K562 (cell line): Measurements from ENCODE around the gene ATP8B4. TPM values are rescaled to one million over a fixed set of nuclear protein-coding genes. Genes with fewer than 3 reads are reported as not detected.

Experiments
- ADNP ChIP-seq: fragments of 200-800 bp; sonication (Bioruptor generic); IDR thresholded peaks from 2 replicates; pipeline ENCODE4 v1.6.1; 2016; ENCODE audit warnings: missing genetic modification characterization, missing compliant biosample characterization
- FOXJ2 ChIP-seq: fragments of 200-800 bp; sonication (Bioruptor generic); IDR thresholded peaks from 2 replicates; pipeline ENCODE4 v1.6.1; 2016; ENCODE audit warnings: missing genetic modification characterization, missing compliant biosample characterization
- IRF2 ChIP-seq: sonication (generic); formaldehyde crosslinking; IDR thresholded peaks from 2 replicates; pipeline ENCODE4 v1.8.1; 2022; ENCODE audit warnings: mild to moderate bottlenecking, missing genetic modification reagents
- KLF16 ChIP-seq: IDR thresholded peaks from 2 replicates; pipeline ENCODE4 v1.6.1; 2016; ENCODE audit warnings: antibody characterized with exemption
- PML ChIP-seq: IDR thresholded peaks from 2 replicates; pipeline ENCODE4 v1.6.1; 2012; ENCODE audit warnings: low read length, inconsistent platforms
- POLR2G ChIP-seq: fragments of 200-400 bp; formaldehyde crosslinking; IDR thresholded peaks from 2 replicates; pipeline ENCODE4 v1.6.1; 2017; ENCODE audit warnings: low read depth, mild to moderate bottlenecking, antibody characterized with exemption, low read length, moderate library complexity
- XRCC4 ChIP-seq: IDR thresholded peaks from one replicate; pipeline ENCODE4 v1.6.1; 2011; ENCODE audit not compliant: insufficient read depth, insufficient read length; ENCODE audit errors: extremely low read depth
- ZEB2 ChIP-seq: fragments of 450-650 bp; IDR thresholded peaks from 2 replicates; pipeline ENCODE4 v1.6.1; 2016
- ZNF143 ChIP-seq: sonication (generic); formaldehyde crosslinking; IDR thresholded peaks from 2 replicates; pipeline ENCODE4 v1.9.0; 2022; ENCODE audit warnings: mild to moderate bottlenecking, missing genetic modification reagents
- ZNF584 ChIP-seq: fragments of 200-800 bp; sonication (Bioruptor generic); IDR thresholded peaks from 2 replicates; pipeline ENCODE4 v1.6.1; 2016; ENCODE audit warnings: low read depth, mild to moderate bottlenecking, missing genetic modification characterization, missing compliant biosample characterization
- polyA plus RNA-seq, 8 experiments: library from polyadenylated mRNA; depleted of rRNA in 4 of 8; stranded (reverse) in 5 of 8; unstranded in 3 of 8; fragments of >200 nt; fragmentation: Nextera tagmentation in 2 of 8; fragmentation: Illumina TruSeq in 1 of 8; extraction: Ambion mirVana in 2 of 8; extraction: Trizol in 1 of 8; gene quantifications; 2 replicates each; pipeline versions ENCODE4 v1.2.1 to v1.2.3, GENCODE V29; 2011 to 2014; ENCODE audit warnings: inconsistent platforms in 1 of 8, missing spikeins in 1 of 8
- total RNA-seq, 7 experiments: library from RNA; depleted of rRNA in 6 of 7; stranded (reverse); fragments of >200 nt in 6 of 7; fragmentation: Illumina TruSeq in 2 of 7; extraction: Trizol in 2 of 7; gene quantifications; 2 replicates each; pipeline versions ENCODE4 v1.2.1 to v1.2.3, GENCODE V29; 2011 to 2021; ENCODE audit warnings: low replicate concordance in 1 of 7
- TF ChIP-seq, protein P1 (sequence below): fragments of 450-650 bp; IDR thresholded peaks from 2 replicates; pipeline ENCODE4 v1.6.1; 2016; ENCODE audit warnings: low read depth
- TF ChIP-seq, protein P2 (sequence below): fragments of 450-650 bp; IDR thresholded peaks from 2 replicates; pipeline ENCODE4 v1.6.1; 2017; ENCODE audit warnings: antibody characterized with exemption, mild to moderate bottlenecking
- TF ChIP-seq, protein P3 (sequence below): sonication (generic); formaldehyde crosslinking; IDR thresholded peaks from 2 replicates; pipeline ENCODE4 v1.8.0; 2022; ENCODE audit warnings: mild to moderate bottlenecking, missing genetic modification reagents, borderline replicate concordance

ATP8B4 gene
- total and polyA plus RNA-seq, 9 of the 15 experiments (the other 6 are each of a cell fraction or from before 2014, with no cell fraction given) = 0.14 to 2.5 (median 0.44) TPM

DNA sequence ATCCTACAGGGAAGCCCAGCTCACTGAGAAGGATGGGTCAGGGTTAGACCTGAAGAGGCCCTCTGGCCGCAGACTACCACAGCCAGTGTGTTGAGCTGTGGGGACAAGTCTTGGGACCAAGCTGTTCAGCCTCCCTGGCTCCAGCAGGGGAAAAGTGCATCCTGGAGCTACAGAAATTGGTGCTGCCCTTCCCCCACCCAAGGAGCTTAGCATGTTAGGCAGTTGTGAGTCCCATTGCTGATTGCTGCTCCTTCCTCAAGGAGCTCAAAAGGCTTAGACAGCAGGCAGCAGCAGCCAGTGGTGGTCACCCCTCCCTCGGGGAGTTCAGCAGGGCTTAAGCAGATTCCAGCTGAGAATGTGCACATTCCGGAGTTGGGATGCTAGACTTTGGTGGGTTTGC lies 165.6 kb downstream of the ATP8B4 start (continued):
- TF ChIP-seq, protein P1, sequence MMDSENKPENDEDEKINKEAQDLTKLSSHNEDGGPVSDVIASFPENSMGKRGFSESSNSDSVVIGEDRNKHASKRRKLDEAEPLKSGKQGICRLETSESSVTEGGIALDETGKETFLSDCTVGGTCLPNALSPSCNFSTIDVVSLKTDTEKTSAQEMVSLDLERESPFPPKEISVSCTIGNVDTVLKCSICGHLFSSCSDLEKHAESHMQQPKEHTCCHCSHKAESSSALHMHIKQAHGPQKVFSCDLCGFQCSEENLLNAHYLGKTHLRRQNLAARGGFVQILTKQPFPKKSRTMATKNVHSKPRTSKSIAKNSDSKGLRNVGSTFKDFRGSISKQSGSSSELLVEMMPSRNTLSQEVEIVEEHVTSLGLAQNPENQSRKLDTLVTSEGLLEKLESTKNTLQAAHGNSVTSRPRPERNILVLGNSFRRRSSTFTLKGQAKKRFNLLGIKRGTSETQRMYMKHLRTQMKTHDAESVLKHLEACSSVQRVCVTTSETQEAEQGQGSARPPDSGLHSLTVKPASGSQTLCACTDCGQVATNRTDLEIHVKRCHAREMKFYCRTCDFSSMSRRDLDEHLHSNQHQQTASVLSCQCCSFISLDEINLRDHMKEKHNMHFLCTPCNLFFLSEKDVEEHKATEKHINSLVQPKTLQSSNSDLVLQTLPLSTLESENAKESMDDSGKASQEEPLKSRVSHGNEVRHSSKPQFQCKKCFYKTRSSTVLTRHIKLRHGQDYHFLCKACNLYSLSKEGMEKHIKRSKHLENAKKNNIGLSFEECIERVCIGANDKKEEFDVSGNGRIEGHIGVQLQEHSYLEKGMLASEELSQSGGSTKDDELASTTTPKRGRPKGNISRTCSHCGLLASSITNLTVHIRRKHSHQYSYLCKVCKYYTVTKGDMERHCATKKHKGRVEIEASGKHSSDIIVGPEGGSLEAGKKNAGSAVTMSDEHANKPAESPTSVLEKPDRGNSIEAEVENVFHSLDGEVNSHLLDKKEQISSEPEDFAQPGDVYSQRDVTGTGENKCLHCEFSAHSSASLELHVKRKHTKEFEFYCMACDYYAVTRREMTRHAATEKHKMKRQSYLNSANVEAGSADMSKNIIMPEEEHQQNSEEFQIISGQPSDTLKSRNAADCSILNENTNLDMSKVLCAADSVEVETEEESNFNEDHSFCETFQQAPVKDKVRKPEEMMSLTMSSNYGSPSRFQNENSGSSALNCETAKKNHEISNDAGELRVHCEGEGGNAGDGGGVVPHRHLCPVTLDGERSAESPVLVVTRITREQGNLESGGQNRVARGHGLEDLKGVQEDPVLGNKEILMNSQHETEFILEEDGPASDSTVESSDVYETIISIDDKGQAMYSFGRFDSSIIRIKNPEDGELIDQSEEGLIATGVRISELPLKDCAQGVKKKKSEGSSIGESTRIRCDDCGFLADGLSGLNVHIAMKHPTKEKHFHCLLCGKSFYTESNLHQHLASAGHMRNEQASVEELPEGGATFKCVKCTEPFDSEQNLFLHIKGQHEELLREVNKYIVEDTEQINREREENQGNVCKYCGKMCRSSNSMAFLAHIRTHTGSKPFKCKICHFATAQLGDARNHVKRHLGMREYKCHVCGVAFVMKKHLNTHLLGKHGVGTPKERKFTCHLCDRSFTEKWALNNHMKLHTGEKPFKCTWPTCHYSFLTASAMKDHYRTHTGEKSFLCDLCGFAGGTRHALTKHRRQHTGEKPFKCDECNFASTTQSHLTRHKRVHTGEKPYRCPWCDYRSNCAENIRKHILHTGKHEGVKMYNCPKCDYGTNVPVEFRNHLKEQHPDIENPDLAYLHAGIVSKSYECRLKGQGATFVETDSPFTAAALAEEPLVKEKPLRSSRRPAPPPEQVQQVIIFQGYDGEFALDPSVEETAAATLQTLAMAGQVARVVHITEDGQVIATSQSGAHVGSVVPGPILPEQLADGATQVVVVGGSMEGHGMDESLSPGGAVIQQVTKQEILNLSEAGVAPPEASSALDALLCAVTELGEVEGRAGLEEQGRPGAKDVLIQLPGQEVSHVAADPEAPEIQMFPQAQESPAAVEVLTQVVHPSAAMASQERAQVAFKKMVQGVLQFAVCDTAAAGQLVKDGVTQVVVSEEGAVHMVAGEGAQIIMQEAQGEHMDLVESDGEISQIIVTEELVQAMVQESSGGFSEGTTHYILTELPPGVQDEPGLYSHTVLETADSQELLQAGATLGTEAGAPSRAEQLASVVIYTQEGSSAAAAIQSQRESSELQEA = no peak
- TF ChIP-seq ZNF143 = no peak
- no peak for TF ChIP-seq XRCC4
- TF ChIP-seq, protein P2, sequence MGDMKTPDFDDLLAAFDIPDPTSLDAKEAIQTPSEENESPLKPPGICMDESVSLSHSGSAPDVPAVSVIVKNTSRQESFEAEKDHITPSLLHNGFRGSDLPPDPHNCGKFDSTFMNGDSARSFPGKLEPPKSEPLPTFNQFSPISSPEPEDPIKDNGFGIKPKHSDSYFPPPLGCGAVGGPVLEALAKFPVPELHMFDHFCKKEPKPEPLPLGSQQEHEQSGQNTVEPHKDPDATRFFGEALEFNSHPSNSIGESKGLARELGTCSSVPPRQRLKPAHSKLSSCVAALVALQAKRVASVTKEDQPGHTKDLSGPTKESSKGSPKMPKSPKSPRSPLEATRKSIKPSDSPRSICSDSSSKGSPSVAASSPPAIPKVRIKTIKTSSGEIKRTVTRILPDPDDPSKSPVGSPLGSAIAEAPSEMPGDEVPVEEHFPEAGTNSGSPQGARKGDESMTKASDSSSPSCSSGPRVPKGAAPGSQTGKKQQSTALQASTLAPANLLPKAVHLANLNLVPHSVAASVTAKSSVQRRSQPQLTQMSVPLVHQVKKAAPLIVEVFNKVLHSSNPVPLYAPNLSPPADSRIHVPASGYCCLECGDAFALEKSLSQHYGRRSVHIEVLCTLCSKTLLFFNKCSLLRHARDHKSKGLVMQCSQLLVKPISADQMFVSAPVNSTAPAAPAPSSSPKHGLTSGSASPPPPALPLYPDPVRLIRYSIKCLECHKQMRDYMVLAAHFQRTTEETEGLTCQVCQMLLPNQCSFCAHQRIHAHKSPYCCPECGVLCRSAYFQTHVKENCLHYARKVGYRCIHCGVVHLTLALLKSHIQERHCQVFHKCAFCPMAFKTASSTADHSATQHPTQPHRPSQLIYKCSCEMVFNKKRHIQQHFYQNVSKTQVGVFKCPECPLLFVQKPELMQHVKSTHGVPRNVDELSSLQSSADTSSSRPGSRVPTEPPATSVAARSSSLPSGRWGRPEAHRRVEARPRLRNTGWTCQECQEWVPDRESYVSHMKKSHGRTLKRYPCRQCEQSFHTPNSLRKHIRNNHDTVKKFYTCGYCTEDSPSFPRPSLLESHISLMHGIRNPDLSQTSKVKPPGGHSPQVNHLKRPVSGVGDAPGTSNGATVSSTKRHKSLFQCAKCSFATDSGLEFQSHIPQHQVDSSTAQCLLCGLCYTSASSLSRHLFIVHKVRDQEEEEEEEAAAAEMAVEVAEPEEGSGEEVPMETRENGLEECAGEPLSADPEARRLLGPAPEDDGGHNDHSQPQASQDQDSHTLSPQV = no peak
- no peak for TF ChIP-seq PML
- TF ChIP-seq ZEB2 = no peak
- TF ChIP-seq FOXJ2 = no peak
- TF ChIP-seq IRF2 (CRISPR knock-in tag) = no peak
- no peak for TF ChIP-seq POLR2G
- TF ChIP-seq, protein P3, sequence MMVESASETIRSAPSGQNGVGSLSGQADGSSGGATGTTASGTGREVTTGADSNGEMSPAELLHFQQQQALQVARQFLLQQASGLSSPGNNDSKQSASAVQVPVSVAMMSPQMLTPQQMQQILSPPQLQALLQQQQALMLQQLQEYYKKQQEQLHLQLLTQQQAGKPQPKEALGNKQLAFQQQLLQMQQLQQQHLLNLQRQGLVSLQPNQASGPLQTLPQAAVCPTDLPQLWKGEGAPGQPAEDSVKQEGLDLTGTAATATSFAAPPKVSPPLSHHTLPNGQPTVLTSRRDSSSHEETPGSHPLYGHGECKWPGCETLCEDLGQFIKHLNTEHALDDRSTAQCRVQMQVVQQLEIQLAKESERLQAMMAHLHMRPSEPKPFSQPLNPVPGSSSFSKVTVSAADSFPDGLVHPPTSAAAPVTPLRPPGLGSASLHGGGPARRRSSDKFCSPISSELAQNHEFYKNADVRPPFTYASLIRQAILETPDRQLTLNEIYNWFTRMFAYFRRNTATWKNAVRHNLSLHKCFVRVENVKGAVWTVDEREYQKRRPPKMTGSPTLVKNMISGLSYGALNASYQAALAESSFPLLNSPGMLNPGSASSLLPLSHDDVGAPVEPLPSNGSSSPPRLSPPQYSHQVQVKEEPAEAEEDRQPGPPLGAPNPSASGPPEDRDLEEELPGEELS (CRISPR knock-in tag) = no peak
- no peak for TF ChIP-seq KLF16
- no peak for TF ChIP-seq ZNF584 (CRISPR knock-in tag)
- TF ChIP-seq ADNP (tag) = no peak
